ENCODE results near the gene ERAL1.
"Not testable (repeated sequence)": the region's sequence is repeated elsewhere in the genome, so short reads cannot be mapped to it uniquely, and the experiment has no call there.

ERAL1 gene
- 17.9 to 24.3 (median 22.9) reads per million in 4 experiments for total RNA-seq

DNA sequence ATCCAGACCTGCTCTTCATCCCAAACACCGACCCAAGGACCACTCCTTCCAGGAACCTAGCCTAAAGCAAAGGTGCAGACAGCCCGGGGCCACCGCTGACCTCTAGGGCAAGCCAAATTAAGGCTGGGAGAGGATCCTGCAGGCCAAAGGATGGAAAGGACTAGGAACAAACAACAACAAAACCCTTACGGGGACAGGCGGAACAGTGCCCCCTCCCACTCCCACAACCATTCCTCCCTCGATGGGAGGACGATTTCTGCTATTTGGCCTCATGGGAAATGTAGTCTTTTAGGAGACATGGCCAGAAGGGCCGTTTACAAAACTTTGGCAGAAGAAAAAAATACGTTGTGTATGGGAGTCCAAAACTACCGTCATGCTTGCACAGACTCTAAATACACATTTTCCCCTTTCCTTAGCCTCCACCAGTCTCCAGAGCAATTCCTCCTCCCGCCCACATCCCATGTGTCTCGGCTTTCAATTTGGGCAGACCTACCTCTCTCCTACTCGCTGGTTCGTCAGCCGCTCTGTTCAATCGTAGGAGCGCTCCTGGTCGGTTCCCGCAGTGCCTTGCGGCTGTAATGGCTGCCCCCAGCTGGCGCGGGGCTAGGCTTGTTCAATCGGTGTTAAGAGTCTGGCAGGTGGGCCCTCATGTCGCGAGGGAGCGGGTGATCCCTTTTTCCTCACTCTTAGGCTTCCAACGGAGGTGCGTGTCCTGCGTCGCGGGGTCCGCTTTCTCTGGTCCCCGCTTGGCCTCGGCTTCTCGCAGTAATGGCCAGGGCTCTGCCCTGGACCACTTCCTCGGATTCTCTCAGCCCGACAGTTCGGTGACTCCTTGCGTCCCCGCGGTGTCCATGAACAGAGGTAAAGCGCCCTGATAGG lies at the start of gene ERAL1:
Gene ERAL1 (plus strand): TSS at position 560 of the 879 bp plus-strand sequence. CDS start 19 bp downstream, at position 579.
- peak; percentile 70 for DNase-seq

DNA sequence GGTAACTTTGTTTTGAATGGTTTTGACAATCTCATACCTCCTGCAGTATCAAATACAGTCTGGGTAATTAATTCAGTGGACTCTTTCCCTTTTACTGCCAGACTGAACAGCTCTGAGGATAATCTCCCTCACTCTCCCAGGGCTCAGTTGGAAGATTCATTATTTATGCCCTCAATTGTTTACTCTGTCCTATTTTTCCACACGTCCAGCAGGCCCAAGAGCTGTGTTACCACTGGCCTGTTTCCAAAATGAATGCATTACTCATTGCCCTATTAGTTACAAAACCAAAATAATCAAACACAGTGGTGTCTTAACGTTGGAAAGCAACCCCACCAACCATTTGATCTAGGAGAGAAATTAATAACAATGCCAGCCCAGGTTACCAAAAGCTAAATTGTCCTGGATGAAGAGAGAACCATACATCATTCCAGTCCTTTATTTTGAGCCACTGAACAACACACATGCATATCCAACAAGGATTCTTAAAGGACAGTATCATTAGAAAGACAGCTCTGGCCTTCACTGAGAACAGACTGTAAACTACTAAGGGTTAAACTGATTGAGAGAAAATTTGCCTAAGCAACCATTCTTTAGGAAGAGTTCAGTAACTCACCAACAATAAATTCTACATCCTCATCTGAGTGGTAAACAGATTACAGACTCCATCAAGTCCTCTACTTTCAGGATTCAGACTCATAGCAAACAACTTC lies 46.7 kb upstream of the ERAL1 start:
- no peak for DNase-seq

DNA sequence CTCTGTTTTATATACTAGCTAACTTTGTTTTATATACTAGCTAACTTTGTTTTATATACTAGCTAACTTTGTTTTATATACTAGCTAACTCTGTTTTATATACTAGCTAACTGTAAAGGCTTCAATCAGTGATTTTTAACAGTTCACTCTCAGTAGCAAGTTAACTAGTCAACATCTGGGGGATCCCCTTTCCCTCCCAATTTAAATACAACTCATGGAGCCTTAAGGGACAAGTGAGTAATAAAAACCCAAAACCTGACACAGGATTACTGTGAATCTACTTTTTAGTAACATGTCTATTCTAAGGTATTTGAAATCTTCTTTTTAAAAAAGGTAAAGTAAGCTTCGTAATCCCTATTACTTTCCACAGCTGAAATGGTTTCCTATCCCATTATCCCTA lies 44.4 kb upstream of the ERAL1 start:
- DNase-seq, result no peak

DNA sequence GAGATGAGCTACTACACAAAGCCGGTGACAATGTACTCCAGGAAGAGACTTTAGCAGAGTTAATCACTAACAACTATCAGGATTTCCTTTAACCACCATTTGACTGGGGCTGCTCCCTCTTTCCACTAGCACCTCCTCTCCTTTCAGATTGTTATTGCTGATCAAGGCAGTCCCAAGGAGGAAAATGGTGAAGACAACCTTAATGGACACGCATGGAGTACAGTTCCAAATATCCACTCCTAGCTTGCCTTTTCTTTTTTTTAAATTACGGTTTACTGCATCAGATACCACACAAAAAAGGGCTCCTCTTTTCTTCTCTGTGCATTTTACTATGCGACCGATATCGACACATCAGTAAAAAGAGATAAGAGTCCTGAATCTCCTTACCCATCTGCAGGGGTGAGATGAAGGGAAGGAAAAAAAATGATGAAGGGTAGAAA lies 43.1 kb upstream of the ERAL1 start:
- DNase-seq, result no peak

DNA sequence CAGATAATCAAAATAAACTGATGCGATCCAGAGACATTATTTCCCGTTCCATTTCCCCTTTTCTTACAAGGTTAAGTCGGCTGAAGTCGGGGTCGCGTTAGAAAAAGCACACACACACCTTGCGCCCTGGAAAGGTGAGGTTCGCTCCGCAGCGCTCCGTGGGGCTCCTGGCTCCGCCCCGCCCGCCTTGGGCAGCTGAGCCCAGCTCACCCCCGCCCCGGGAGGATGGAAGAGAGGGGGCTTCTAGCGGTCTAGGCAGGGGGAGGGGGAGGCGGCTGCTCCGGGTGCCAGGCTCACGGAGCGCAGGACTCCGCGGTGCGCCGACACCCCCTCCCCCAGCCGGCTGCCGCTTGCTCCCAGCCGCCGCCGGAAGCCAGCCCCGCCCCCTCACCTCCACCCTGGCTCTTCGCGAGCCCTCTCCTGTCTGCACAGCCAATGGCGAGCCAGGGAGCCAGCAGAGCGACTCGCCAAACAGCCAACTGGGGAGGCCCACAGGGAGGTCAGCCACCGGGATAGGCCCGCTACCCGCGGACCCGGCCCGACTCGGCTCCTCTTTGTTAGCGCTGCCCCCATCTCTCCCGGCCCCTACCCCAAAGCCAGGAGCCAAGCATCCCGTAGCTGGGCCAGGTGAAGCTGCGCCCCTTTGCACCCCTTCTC lies 42.6 kb upstream of the ERAL1 start:
- peak; percentile 91 for DNase-seq

DNA sequence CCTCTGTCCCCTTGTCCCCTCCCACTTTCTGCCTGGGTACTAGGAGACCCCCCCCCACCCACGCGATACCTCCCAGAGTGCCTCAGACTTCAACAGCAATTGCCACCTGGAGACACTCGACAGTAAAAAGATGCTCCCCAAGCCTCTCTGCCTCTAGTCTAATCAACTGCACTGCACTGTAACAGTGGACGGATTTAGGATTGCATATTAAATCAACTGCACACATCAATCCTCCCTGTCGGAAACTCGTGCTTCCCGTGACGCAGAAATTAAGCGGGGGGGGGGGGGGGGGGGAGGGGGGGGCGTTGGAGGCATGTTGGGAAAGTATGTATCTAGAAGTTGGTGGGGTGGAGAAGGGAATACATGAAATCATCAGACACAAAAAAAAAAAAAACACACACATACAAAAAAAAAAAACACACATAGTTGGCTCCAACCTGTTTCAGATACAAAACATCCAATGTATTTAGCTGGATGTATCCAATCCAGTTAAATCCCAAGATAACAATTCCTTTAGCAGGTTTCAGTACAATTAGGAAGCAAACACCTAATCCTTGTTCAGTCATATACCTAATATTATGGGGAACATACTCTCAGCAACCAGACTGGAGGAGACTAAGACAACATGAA lies 42.0 kb upstream of the ERAL1 start:
- DNase-seq, result peak; percentile 58

DNA sequence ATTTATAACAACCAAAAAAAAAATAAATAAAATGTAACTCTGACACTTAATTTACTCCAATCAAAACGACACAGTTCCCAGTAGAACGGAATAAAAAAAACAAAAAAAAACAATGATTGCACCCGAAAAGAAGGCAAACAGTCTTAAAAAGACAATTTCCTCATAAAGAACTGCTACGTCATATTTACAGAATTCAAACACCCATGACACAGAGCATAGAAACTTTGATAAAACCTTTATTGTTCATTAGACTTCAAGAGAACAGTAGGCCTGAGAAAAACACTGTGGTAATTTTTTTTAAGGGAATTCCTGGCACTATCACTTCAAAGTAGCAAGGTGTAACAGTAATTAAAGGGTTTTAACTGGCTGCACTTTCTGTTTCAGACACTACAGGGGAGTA lies 38.3 kb upstream of the ERAL1 start:
- DNase-seq, result no peak

DNA sequence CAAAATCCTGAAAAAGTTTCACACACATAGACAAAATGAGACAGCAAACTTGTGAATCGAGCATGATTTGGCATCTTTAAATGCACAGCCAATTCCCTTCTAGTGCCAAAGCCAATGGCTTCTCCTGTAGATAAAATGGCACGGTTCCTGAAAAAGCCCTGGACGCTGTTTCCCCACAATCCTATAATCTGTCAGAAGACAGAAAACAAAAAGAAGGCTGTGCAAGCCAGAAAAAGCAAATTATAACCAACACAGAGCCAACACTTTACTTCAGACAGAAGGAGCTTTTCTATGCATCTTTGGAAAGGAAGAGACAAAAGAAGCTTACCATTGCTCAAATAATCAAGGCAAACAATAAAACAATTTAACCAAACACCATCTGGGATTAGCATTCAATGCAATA lies 36.0 kb upstream of the ERAL1 start:
- no peak for DNase-seq

DNA sequence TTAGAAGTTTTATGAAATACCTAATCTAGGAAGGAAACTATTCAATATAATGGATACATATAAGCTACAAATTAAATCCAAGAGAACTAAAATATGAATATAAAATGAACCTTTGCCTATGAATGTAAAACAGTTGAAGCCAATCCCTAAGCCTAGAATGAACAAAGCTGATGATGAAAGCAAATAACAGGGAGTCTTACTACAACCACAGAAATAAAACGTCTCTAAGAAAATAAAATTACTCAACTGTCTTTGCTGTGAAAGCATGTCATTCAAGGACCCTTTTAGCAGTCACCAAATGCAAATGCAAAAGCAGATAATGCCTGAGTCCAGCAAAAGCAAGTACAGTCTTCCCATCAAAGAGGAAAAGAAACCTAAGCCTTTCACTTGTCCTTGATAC lies 35.2 kb upstream of the ERAL1 start:
- no peak for DNase-seq

DNA sequence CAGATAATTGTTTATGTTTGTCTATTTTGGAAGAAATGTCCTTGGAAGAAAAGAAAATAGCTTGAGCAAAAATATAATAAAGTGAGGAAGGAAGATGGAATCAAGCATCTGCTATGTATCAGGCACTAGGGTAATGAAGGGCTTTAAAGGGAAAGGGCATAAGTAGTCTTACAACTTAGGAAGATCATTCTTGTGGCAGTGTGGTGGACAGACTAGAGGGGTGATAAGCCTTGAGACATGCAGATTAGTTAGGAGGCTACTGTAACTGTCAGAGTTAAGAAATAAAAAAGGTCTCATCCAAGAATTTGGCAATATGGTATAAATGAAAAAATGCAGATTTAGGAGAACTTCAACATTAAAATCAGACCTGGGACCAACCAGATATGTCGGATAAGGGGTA lies 27.1 kb upstream of the ERAL1 start:
- no peak for DNase-seq

DNA sequence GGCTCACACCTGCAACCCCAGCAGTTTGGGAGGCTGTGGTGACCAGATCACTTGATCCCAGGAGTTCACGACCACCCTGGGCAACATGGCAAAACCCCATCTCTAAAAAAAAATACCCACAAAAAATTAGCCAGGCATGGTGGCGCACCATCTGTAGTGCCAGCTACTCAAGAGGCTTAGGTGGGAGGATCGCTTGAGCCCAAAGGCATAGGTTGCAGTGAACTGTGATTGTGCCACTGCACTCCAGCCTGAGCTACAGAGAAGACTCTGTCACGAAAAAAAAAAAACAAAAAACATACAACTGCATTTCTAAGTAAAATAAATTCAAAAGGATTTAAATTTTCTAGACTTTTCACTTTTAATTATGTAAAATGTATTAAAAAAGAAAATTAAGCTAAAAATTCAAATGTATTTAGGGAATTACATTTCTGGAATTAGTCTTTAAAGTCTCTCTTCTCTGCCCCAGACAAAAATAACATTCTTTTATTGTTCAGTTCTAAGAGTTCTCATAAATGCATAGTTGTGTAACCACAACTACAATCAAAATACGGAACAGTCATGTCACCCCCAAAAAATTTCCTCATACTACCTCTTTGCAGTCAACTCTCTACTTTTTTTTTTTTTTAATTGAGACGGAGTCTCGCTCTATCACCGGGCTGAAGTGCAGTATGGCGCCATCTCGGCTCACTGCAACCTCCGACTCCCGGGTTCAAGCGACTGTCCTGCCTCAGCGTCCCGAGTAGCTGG lies 26.3 kb upstream of the ERAL1 start:
- DNase-seq, result no peak

DNA sequence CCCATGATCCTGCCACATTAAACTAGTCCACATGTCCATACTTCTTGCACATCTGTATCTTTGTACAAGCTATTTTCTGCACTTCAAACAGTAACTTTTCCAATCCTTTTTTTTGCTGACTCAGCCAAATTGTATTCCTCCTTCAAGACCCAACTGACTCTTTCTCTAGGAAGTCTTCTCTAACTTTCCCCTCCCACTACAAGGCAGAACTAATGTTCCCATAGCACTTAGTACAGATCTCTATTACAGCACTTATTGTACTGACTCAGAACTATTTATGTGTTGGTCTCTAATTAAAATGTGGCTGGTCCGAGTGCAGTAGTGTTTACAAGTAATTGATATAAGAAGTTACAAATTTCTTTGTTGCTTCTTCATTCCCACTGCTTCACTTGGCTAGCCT lies 20.4 kb upstream of the ERAL1 start:
- DNase-seq, result no peak

DNA sequence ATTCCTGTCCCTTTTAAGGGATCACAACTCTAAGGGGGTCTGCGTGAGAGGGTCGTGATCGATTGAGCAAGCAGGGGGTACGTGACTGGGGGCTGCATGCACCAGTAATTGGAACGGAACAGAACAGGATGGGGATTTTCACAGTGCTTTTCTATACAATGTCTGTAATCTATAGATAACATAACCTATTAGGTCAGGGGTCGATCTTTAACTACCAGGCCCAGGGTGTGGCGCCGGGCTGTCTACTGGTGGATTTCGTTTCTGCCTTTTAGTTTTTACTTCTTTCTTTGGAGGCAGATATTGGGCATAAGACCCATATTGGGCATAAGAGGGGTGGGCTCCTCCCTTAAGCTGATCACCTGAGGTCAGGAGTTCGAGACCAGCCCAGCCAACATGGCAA lies 18.3 kb upstream of the ERAL1 start:
- DNase-seq, result not testable (repeated sequence)

DNA sequence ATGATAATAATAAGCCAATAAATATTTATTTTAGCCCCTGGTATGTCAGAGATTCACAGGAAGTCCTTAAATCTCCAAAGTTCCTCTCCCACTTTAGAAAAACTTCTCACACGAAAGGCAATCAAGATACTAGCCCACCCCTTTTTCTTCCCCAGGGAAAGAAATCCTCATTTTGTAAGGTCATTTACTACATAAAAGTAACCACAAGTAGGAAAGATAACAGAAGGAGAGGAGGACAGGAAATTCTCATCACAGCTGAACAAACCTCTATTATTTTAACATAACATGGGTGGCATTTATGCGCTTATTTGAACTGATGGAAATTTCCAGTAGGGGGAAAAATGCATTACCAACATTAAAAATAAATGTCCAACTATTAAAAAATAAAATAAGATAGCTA lies 15.6 kb upstream of the ERAL1 start:
- no peak for DNase-seq

DNA sequence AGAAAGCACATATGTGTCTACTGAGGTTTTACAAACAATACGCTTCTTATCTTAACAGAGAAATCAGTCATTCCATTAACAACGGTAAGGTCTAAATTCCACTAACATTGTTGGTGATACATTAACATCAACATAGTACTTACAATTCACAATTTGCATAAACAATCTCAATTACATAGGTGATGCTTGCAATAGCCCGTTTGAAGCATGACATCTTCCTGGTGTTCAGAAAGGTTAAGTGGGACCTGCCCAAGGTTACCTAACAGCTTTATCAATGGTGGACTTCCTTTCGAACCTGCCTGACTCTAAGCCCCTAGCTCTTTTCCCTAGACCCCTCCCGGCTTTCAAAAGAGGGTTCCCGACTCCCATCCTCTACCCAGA lies 12.9 kb upstream of the ERAL1 start:
- no peak for DNase-seq

DNA sequence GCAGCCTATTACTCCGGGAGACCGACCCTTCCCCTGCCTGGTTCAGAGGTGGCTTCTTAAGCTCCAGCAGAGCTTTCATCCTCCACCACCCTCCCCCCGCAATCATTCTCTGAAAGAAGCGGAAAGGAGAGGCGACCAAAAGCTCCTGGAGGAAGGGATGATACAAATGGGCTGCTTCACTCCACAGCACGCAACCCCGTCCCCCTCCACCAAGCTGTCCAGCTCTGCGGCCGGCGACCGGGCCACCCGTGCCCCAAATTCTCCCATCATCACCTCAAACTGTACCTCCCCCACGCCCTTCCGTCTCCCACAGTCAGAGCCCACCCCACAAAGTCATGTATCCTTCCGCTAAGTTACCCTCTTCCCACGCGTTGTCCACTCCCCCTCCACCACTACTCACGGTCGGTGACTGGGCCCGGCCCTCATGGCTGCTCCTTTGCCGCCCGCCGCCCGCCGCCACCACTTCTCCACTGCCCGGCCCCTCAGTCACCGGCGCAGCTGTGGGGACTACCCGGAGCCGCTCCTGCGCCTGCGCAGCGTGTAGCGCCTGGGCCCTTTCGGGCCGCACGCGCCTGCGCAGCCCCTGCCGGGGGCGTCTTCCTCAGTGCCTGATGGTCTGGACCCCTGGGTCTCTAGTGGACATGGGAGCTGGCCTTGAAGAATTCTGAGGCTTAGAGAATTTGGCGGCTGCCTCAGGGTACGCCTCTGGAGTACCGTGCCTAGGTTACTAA lies 12.4 kb upstream of the ERAL1 start, which contains the start of gene FAM222B:
Gene FAM222B (minus strand): TSS at position 509 of the 731 bp plus-strand sequence. CDS start 76,123 bp downstream, outside the sequence.
- peak; percentile 77 for DNase-seq

DNA sequence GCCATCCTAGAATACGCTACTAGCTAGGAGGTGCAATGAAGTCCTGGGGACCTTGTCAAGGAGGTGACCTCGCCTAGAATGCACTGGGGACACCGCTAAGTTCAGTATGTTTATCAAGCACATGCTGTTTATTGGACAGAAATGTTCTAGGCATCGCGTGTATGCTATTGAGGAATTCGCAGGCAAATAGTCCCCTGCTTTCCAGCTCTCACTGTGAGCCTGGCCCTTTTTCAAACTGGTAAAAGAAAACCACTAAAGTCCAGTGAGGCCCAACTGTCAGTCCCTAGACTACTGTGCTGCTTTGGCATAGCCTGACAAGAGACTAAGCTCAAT lies 11.0 kb upstream of the ERAL1 start:
- no peak for DNase-seq

DNA sequence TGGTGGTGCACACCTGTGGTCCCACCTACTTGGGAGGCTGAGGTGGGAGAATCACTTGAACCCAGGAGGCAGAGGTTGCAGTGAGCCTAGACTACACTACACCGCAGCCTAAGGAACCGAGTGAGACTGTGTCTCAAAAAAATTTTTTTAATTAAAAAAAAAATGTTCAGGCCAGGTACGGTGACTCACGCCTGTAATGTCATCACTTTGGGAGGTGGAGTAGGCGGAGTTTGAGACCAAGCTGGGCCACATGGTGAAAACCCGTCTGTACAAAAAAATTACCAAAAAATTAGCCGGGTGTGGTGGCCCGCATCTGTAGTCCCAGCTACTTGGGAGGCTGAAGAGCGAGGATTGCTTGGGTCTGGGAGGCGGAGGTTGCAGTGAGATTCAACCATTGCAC lies 8.6 kb upstream of the ERAL1 start:
- DNase-seq, result no peak

DNA sequence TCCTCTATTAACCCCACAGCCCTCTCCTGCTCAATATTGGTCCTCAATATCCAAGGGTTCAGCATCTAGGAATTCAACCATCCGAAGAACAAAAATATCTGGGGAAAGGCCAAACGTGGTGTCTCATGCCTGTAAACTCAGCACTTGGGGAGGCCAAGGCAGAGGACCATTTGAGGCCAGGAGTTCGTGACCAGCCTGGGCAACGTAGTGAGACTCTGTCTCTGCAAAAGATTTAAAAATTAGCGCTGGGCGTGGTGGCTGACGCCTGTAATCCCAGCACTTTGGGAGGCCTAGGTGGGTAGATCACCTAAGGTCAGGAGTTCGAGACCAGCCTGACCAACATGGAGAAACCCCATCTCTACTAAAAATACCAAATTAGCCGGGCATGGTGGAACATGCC lies 8.1 kb upstream of the ERAL1 start:
- DNase-seq, result not testable (repeated sequence)

DNA sequence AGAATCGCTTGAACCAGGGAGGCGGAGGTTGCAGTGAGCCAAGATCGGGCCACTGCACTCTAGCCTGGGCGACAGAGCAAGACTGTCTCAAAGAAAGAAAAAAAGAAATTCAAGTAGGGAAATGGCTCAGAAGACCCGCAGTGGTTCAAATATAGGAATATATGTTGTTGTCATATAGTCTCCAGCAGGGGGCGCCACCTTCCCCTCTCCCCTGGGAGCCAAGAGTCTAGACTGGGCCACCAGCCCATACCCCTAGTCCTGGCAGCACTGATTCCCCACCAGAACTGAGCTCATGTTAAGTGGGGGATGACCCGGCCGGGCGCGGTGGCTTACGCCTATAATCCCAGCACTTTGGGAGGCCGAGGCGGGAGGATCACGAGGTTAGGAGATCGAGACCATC lies 6.1 kb upstream of the ERAL1 start:
- DNase-seq, result peak; percentile 30

DNA sequence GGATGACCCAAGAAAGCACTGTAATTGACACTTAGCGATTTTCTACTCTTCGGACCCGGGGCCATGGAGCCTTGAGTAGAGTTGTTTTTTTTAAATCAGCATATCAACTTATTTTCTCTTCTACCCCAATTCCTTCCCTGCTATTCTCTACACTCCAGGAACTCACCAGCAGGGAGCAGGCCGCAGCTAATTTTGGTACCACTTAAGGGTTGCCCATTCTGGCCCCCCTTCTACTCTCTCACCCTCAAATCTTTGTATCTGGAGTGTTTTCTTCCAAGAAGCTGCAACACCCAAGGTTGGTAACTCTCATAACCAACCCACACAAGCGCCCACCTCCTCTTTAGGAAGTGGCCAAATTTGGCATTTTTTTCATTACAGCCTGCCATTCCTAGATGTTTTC lies 5.5 kb upstream of the ERAL1 start:
- DNase-seq, result no peak

DNA sequence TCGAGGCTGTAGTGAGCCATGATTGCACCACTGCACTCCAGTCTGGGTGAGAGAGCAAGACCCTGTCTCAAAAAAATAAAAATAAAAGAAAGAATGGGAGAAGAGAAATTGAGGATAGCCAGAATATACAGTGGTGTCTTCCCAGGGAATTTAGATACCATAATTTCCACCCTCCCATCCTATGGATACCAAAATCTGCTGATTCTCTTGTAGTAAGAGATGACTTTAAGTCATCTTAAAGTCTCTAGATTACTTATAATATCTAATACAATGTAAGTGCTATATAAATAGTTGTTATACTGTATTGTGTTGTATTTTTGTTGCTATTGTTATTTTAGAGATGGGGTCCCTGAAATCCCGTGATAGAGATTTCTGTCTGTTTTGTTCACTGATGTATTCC lies 1.5 kb upstream of the ERAL1 start:
- DNase-seq, result no peak

Data from effector CD8-positive, alpha-beta T cell (primary cell).